GM12801 (cell line): ENCODE results near the gene PNPLA8.

Source experiments
- CTCF ChIP-seq: IDR thresholded peaks from one replicate; pipeline ENCODE4 v1.5.1; 2011; ENCODE audit warnings: control low read depth; ENCODE audit not compliant: insufficient read length; ENCODE audit errors: extremely low read depth

PNPLA8 gene

DNA sequence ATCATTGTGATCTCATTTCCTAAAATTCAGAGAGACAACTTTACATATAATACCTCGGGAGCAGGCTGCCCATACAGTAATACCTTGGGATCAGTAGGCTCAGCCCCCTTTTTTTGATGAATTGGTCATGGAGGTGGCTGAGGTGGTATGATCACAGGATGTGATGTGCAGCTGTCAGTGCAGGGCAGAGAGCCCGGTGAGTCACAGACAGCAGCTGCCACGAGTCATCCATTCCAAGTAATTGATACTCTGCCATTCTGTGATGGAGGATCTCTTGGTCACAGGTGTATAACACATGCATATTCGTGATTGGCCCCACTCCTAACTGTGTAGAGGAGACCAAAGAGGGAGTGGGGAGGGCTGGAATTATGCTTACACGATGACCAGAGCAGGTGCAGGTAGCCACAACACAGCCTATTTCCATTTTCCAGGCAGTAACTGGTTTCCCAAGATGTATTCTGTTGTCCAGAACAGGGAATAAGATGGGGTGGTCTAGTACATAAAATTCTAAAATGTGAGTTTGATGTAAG, 83.8 kb downstream of the PNPLA8 start:
- TF ChIP-seq CTCF: no peak

DNA sequence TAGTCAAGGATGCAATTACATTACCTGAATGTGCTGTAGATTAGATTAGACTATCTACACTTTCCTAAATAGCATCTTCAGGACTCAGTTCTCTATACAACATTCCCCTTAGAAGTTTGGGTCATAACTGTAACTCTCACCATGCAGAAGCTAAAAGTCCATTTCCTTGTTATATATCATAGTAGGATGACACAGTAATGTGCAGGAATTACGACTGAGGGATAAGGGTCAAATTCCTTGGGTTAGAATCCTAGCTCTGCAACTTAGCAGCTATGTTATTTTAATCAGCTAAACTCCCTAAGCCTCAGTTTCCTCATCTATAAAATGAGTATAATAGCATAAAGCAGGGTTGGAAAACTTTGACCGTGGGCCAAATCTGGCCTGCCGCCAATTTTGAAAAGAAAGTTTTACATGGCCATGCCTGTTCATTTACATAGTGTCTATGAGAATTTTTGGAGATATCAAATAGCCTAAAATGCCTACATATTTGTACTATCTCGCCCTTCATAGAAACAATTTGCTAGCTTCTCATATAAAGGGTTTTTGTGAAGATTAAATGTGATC, 84.5 kb downstream of the PNPLA8 start:
- TF ChIP-seq CTCF: no peak

- TF ChIP-seq CTCF: no peak
These were observed 85.3 kb downstream of the PNPLA8 start for GRCh38 chr7:108440613-108441012.

DNA sequence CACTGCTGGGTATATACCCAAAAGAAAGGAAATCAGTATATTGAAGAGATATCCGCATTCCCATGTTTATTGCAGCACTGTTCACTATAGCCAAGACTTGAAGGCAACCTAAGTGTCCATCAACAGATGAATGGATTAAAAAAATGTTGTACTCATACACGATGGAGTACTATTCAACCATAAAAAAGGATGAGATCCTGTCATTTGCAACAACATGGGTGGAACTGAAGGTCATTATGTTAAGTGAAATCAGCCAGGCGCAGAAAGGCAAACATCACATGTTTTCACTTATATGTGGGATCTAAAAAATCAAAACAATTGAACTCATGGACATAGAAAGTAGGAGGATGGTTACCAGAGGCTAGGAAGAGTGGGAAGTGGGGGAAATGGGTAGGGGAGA, 89.0 kb downstream of the PNPLA8 start:
- no peak for TF ChIP-seq CTCF

DNA sequence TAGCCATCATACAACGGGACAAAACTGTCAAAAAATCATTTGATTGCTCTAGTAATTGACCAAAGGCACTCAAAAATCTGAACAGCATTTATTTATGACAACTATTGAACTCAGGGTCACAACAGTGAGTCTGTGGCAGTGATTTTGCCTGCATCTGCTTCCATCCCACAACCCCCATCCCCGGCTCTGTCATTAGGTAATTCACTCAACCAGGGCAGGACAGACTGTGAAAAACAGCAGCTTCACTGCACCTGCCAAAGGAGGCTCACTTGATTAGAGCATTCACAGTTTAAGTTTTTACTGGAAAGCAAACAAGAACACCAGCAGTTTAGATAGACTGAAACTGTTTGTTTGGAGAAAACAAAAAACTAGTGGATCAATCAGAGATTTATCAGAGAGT, 91.9 kb downstream of the PNPLA8 start:
- TF ChIP-seq CTCF: no peak

- no peak for TF ChIP-seq CTCF
These were observed 94.8 kb downstream of the PNPLA8 start for GRCh38 chr7:108431099-108431498.

GRCh38 chr7:108430664-108431063, 95.3 kb downstream of the PNPLA8 start:
- no peak for TF ChIP-seq CTCF
